Keratinocyte (primary cell): Measurements from ENCODE around the gene PTCH2.

Experiments
- CTCF ChIP-seq, 3 experiments: IDR thresholded peaks in 1 of 3; conservative IDR thresholded peaks in 1 of 3; optimal IDR thresholded peaks in 1 of 3; 2 replicates in 2 of 3; 3 replicates in 1 of 3; pipeline versions ENCODE3 to v1.5.1; 2011; ENCODE audit warnings: low read length in 3 of 3, mild to moderate bottlenecking in 3 of 3, moderate library complexity in 2 of 3, control low read depth in 1 of 3, inconsistent platforms in 1 of 3; ENCODE audit not compliant: insufficient read depth in 2 of 3; ENCODE audit errors: extremely low read depth in 1 of 3
- EZH2 ChIP-seq: IDR thresholded peaks from one replicate; pipeline ENCODE4 v1.6.1; 2012; ENCODE audit warnings: inconsistent platforms, mild to moderate bottlenecking, low read length, moderate library complexity

GRCh38 chr1:44801491-44802305, 41.4 kb downstream of the PTCH2 start:
- TF ChIP-seq CTCF (optimal IDR thresholded peaks at IDR 0.05 in 1 of 3, IDR thresholded peaks at IDR 0.05 in 1 of 3, conservative IDR thresholded peaks at IDR 0.05 in 1 of 3; ENCODE audit: extremely low read depth in 1 of 3, insufficient read depth in 2 of 3, low read length in 3 of 3) (no peak), EZH2 (no peak)
